A549 (cell line): Measurements from ENCODE around the gene MRPL58. TPM values are rescaled to one million over a fixed set of nuclear protein-coding genes. Genes with fewer than 3 reads are reported as not detected.

Experiments
- ATAC-seq, 2 experiments: fragments of 200-7000 bp in 1 of 2; fragments of >200 bp in 1 of 2; cut with Nextera tagmentation in 1 of 2; cut with Tn5 transposase in 1 of 2; 3 replicates each; pipeline versions ENCODE4 v1.8.0 to v1.9.1; 2018 to 2020; ENCODE audit warnings: mild to moderate bottlenecking in 1 of 2, moderate library complexity in 1 of 2
- CTCF ChIA-PET: fragments of 300-600 bp; sonication (Branson Sonifier 250); formaldehyde crosslinking; extraction: SDS; loops from one replicate; lab custom pipeline; 2021; ENCODE audit warnings: antibody characterized with exemption, inconsistent platforms; lab: Yijun Ruan, JAX
- POLR2A ChIA-PET: fragments of 350-600 bp; formaldehyde crosslinking; extraction: SDS; loops from one replicate; lab custom pipeline; 2021; ENCODE audit warnings: antibody characterized with exemption, inconsistent platforms; lab: Yijun Ruan, JAX
- DNase-seq, 2 experiments: peaks; one replicate each; pipeline versions ENCODE4 v3.0.0 to v3.0.0-alpha.2; 2011 to 2016; ENCODE audit warnings: low read depth in 1 of 2, low spot score in 1 of 2
- FAIRE-seq: peaks from 2 replicates; lab custom pipeline; 2011; peaks lifted over from hg19 to GRCh38; lab: Jason Lieb, UNC
- H3K27ac ChIP-seq, 2 experiments: fragments of >200 bp; sonication (Bioruptor Twin); formaldehyde crosslinking; 3 replicates each; pipeline ENCODE4 v1.5.1; 2016 to 2017
- H3K4me1 ChIP-seq: fragments of >200 bp; sonication (Bioruptor Twin); formaldehyde crosslinking; 3 replicates; pipeline ENCODE4 v1.6.1; 2016
- H3K4me2 ChIP-seq: fragments of >200 bp; sonication (Bioruptor Twin); formaldehyde crosslinking; 3 replicates; pipeline ENCODE4 v1.6.1; 2016
- H3K4me3 ChIP-seq: fragments of >200 bp; sonication (Bioruptor Twin); formaldehyde crosslinking; 3 replicates; pipeline ENCODE4 v1.5.1; 2016
- H3K9me3 ChIP-seq: fragments of >200 bp; sonication (Bioruptor Twin); formaldehyde crosslinking; 3 replicates; pipeline ENCODE4 v1.6.1; 2016
- CBX2 ChIP-seq: fragments of 200-600 bp; sonication (generic); IDR thresholded peaks from 2 replicates; pipeline ENCODE4 v1.6.1; 2016; ENCODE audit warnings: low read depth, mild to moderate bottlenecking, borderline replicate concordance
- CHD2 ChIP-seq: fragments of 150-350 bp; IDR thresholded peaks from 2 replicates; pipeline ENCODE4 v1.6.1; 2014; ENCODE audit warnings: low read length; ENCODE audit not compliant: partially characterized antibody
- CHD4 ChIP-seq: fragments of 200-600 bp; sonication (generic); IDR thresholded peaks from 2 replicates; pipeline ENCODE4 v1.6.1; 2016; ENCODE audit warnings: antibody characterized with exemption, mild to moderate bottlenecking, borderline replicate concordance
- HEYL ChIP-seq: fragments of 250-450 bp; sonication (Bioruptor Pico); IDR thresholded peaks from 2 replicates; pipeline ENCODE4 v1.8.0; 2021; ENCODE audit warnings: mild to moderate bottlenecking, moderate library complexity
- HOXB5 ChIP-seq: fragments of 250-450 bp; sonication (Bioruptor Pico); IDR thresholded peaks from 2 replicates; pipeline ENCODE4 v1.5.0; 2020; ENCODE audit warnings: mild to moderate bottlenecking, moderate library complexity
- JUN ChIP-seq, 2 experiments: fragments of >200 bp; sonication (Bioruptor Twin); formaldehyde crosslinking; IDR thresholded peaks; 2 replicates in 1 of 2; 3 replicates in 1 of 2; pipeline ENCODE4 v1.6.1; 2016 to 2017
- KDM5A ChIP-seq: fragments of 200-600 bp; sonication (generic); IDR thresholded peaks from 2 replicates; pipeline ENCODE4 v1.6.1; 2016; ENCODE audit warnings: antibody characterized with exemption, mild to moderate bottlenecking
- MAZ ChIP-seq: fragments of 150-350 bp; IDR thresholded peaks from 2 replicates; pipeline ENCODE4 v1.6.1; 2014; ENCODE audit warnings: antibody characterized with exemption, low read depth, low read length, borderline replicate concordance
- NPAS2 ChIP-seq: fragments of 250-450 bp; sonication (Bioruptor Pico); IDR thresholded peaks from 2 replicates; pipeline ENCODE4 v1.8.0; 2022; ENCODE audit warnings: mild to moderate bottlenecking, moderate library complexity, borderline replicate concordance
- NR3C1 ChIP-seq: fragments of >200 bp; sonication (Bioruptor Twin); formaldehyde crosslinking; IDR thresholded peaks from 3 replicates; pipeline ENCODE4 v1.6.1; 2017
- PHF8 ChIP-seq: fragments of 200-600 bp; sonication (generic); IDR thresholded peaks from 2 replicates; pipeline ENCODE4 v1.6.1; 2016; ENCODE audit warnings: low read depth, mild to moderate bottlenecking, antibody characterized with exemption, moderate library complexity, borderline replicate concordance
- POLR2AphosphoS2 ChIP-seq: conservative IDR thresholded peaks from 2 replicates; pipeline ENCODE4 v1.6.1; 2012; ENCODE audit warnings: low read length, improper control_type of control experiment, inconsistent platforms
- RAD21 ChIP-seq, 2 experiments: fragments of >200 bp in 1 of 2; sonication (Bioruptor Twin) in 1 of 2; formaldehyde crosslinking in 1 of 2; IDR thresholded peaks in 1 of 2; conservative IDR thresholded peaks in 1 of 2; 2 replicates in 1 of 2; 3 replicates in 1 of 2; pipeline ENCODE4 v1.6.1; 2012 to 2018; ENCODE audit warnings: inconsistent platforms in 1 of 2
- RFX5 ChIP-seq: fragments of 450-650 bp; IDR thresholded peaks from 2 replicates; pipeline ENCODE4 v1.7.1; 2014; ENCODE audit warnings: antibody characterized with exemption, mild to moderate bottlenecking, moderate library complexity
- SREBF2 ChIP-seq: fragments of 450-650 bp; IDR thresholded peaks from 2 replicates; pipeline ENCODE4 v1.6.1; 2014; ENCODE audit warnings: mild to moderate bottlenecking, moderate library complexity
- TP53 ChIP-seq: fragments of 250-450 bp; sonication (Bioruptor Pico); IDR thresholded peaks from 2 replicates; pipeline ENCODE4 v1.5.0; 2021; ENCODE audit warnings: mild to moderate bottlenecking, moderate library complexity
- ZC3H11A ChIP-seq: fragments of 450-650 bp; IDR thresholded peaks from 2 replicates; pipeline ENCODE4 v1.6.1; 2014; ENCODE audit warnings: antibody characterized with exemption, mild to moderate bottlenecking
- WGBS: methylation state at CpG from one replicate; pipeline ENCODE4 v1.1.6; 2017; ENCODE audit errors: missing lambda C conversion rate; 5-methylcytosine and 5-hydroxymethylcytosine counted together
- polyA plus RNA-seq, 4 experiments: library from polyadenylated mRNA; depleted of rRNA in 3 of 4; stranded (reverse); fragments of >200 nt; fragmentation: RNase III in 1 of 4; extraction: RNeasy Plus Mini Kit Qiagen cat#74134 plus additional on column Dnase treatment in 1 of 4; gene quantifications; 2 replicates in 3 of 4; 3 replicates in 1 of 4; pipeline ENCODE4 v1.2.3, GENCODE V29; 2011 to 2017
- TF ChIP-seq, protein P1 (sequence below): fragments of >200 bp; sonication (Bioruptor Twin); formaldehyde crosslinking; IDR thresholded peaks from 3 replicates; pipeline ENCODE4 v1.5.1; 2016
- TF ChIP-seq, protein P2 (sequence below): IDR thresholded peaks from 2 replicates; pipeline ENCODE4 v1.6.1; 2012; ENCODE audit warnings: low read depth, borderline replicate concordance
- TF ChIP-seq, protein P3 (sequence below): fragments of 150-350 bp; IDR thresholded peaks from 2 replicates; pipeline ENCODE4 v1.6.1; 2014; ENCODE audit warnings: low read depth, mild to moderate bottlenecking, low read length
- TF ChIP-seq, protein P4 (sequence below): IDR thresholded peaks from 2 replicates; pipeline ENCODE4 v1.6.1; 2012
- TF ChIP-seq, protein P5 (sequence below): fragments of 200-600 bp; sonication (generic); IDR thresholded peaks from 2 replicates; pipeline ENCODE4 v1.6.1; 2016; ENCODE audit warnings: antibody characterized with exemption, mild to moderate bottlenecking, moderate library complexity

Gene MRPL58
- polyA plus RNA-seq, 2 of the 4 experiments (the other 2 are of a cell fraction) = 89.4 to 127 TPM

DNA sequence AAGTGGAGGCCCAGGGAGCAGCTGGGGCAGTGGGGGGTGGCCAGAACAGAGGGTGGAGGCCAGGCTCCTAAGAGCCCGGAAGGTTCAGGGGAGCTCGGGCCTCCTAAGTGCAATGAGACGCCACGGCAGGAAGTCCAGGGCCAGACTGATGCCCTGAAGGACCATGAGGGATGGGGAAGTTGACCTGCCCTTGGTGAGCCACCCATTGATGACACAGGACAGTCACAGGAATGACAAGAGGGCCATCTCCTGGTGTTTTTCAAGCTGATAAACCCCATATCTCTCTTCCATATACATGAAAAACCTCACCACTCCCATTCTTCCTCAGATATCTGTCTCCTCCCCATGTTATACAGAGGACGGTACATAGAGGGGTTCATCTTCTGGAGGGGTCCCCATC is 5.8 kb upstream of the MRPL58 start:
- peak in 1 of 2 experiments; percentile 38 for DNase-seq
- H3K4me3 ChIP-seq = no peak overlapping the region
- H3K27ac ChIP-seq = no peak overlapping the region
- no peak for FAIRE-seq
- peak in 1 of 2 experiments; percentile 26; a peak in 2 of 6 replicates for ATAC-seq
- WGBS = 88% methylated on average over 5 of the region's 5 CpGs
- ChIA-PET POLR2A (no interaction called here), CTCF (interaction anchor here (0.7 to 19.2 kb wide), 11 partner anchors 11 to 215 kb away, joined by 3 to 404 read pairs (median 6); partner anchors contain the start of genes CDR2L, HID1 and OTOP2)
- TF ChIP-seq RFX5 = no peak
- TF ChIP-seq JUN (IDR thresholded peaks at IDR 0.05) = no peak
- TF ChIP-seq, protein P1, sequence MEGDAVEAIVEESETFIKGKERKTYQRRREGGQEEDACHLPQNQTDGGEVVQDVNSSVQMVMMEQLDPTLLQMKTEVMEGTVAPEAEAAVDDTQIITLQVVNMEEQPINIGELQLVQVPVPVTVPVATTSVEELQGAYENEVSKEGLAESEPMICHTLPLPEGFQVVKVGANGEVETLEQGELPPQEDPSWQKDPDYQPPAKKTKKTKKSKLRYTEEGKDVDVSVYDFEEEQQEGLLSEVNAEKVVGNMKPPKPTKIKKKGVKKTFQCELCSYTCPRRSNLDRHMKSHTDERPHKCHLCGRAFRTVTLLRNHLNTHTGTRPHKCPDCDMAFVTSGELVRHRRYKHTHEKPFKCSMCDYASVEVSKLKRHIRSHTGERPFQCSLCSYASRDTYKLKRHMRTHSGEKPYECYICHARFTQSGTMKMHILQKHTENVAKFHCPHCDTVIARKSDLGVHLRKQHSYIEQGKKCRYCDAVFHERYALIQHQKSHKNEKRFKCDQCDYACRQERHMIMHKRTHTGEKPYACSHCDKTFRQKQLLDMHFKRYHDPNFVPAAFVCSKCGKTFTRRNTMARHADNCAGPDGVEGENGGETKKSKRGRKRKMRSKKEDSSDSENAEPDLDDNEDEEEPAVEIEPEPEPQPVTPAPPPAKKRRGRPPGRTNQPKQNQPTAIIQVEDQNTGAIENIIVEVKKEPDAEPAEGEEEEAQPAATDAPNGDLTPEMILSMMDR = 0 out of 3 replicates have a peak, but pooled peaks have one; percentile 13
- peak; percentile 33 to 57; a peak in 4 of 5 replicates for TF ChIP-seq RAD21 (conservative IDR thresholded peaks at IDR 0.05 in 1 of 2, IDR thresholded peaks at IDR 0.05 in 1 of 2)
- H3K4me2 ChIP-seq = no peak overlapping the region
- peaks cover 5% of the 10 kb centered on the region for H3K4me1 ChIP-seq
- no peaks in the 10 kb centered on the region for H3K9me3 ChIP-seq

DNA sequence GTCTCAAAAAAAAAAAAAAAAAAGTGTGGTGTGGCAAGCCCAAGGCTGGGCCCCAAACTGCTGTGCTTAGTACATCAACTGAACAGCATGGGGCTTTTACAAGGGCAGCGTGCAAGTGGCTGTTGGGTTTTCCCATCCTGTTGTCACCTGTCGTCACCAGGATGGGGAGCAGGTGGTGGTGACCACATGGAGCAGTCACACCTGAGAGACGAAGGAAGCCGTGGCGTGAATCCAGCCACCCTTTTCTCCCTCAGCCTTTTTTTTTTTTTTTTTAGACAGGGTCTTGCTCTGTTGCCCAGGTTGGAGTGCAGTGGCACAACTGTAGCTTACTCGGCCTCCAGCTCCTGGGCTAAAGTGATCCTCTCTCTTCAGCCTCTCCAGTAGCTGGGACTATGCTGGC is 4.1 kb upstream of the MRPL58 start:
- ChIA-PET POLR2A (interaction anchor here (0.6 to 0.9 kb wide), 2 partner anchors 47 to 51 kb away, joined by 3 to 4 read pairs; no protein-coding TSS in a partner anchor), CTCF (interaction anchor here (1.2 to 19.2 kb wide), 6 partner anchors 10 to 226 kb away, joined by 6 to 404 read pairs (median 7); partner anchors contain the start of genes CDR2L, HID1 and OTOP2)
- no peak for TF ChIP-seq ZC3H11A
- TF ChIP-seq SREBF2 = no peak
- TF ChIP-seq, protein P2, sequence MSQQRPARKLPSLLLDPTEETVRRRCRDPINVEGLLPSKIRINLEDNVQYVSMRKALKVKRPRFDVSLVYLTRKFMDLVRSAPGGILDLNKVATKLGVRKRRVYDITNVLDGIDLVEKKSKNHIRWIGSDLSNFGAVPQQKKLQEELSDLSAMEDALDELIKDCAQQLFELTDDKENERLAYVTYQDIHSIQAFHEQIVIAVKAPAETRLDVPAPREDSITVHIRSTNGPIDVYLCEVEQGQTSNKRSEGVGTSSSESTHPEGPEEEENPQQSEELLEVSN = no peak
- TF ChIP-seq JUN (IDR thresholded peaks at IDR 0.05) = no peak
- TF ChIP-seq POLR2AphosphoS2 = no peak
- TF ChIP-seq, protein P3, sequence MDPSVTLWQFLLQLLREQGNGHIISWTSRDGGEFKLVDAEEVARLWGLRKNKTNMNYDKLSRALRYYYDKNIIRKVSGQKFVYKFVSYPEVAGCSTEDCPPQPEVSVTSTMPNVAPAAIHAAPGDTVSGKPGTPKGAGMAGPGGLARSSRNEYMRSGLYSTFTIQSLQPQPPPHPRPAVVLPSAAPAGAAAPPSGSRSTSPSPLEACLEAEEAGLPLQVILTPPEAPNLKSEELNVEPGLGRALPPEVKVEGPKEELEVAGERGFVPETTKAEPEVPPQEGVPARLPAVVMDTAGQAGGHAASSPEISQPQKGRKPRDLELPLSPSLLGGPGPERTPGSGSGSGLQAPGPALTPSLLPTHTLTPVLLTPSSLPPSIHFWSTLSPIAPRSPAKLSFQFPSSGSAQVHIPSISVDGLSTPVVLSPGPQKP = no peak
- no peak for TF ChIP-seq NR3C1
- TF ChIP-seq KDM5A = no peak
- TF ChIP-seq CBX2 = no peak
- TF ChIP-seq HOXB5 (CRISPR knock-in tag) = no peak
- TF ChIP-seq TP53 = no peak
- TF ChIP-seq, protein P4, sequence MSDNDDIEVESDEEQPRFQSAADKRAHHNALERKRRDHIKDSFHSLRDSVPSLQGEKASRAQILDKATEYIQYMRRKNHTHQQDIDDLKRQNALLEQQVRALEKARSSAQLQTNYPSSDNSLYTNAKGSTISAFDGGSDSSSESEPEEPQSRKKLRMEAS = no peak
- TF ChIP-seq CHD4 = no peak
- TF ChIP-seq RAD21 (conservative IDR thresholded peaks at IDR 0.05 in 1 of 2, IDR thresholded peaks at IDR 0.05 in 1 of 2) = no peak
- TF ChIP-seq HEYL = no peak
- TF ChIP-seq, protein P5, sequence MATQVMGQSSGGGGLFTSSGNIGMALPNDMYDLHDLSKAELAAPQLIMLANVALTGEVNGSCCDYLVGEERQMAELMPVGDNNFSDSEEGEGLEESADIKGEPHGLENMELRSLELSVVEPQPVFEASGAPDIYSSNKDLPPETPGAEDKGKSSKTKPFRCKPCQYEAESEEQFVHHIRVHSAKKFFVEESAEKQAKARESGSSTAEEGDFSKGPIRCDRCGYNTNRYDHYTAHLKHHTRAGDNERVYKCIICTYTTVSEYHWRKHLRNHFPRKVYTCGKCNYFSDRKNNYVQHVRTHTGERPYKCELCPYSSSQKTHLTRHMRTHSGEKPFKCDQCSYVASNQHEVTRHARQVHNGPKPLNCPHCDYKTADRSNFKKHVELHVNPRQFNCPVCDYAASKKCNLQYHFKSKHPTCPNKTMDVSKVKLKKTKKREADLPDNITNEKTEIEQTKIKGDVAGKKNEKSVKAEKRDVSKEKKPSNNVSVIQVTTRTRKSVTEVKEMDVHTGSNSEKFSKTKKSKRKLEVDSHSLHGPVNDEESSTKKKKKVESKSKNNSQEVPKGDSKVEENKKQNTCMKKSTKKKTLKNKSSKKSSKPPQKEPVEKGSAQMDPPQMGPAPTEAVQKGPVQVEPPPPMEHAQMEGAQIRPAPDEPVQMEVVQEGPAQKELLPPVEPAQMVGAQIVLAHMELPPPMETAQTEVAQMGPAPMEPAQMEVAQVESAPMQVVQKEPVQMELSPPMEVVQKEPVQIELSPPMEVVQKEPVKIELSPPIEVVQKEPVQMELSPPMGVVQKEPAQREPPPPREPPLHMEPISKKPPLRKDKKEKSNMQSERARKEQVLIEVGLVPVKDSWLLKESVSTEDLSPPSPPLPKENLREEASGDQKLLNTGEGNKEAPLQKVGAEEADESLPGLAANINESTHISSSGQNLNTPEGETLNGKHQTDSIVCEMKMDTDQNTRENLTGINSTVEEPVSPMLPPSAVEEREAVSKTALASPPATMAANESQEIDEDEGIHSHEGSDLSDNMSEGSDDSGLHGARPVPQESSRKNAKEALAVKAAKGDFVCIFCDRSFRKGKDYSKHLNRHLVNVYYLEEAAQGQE = no peak
- TF ChIP-seq NPAS2 = no peak
- TF ChIP-seq MAZ = no peak
- no peak for TF ChIP-seq PHF8
- TF ChIP-seq CHD2 = no peak
- peaks cover 10% of the 10 kb centered on the region for H3K4me1 ChIP-seq
- no peak overlapping the region for H3K4me2 ChIP-seq
- no peaks in the 10 kb centered on the region for H3K9me3 ChIP-seq
- 92% methylated on average over 6 of the region's 6 CpGs for WGBS
- no peak for FAIRE-seq
- no peak overlapping the region for H3K4me3 ChIP-seq
- no peak for DNase-seq
- ATAC-seq = no peak
- H3K27ac ChIP-seq = no peak overlapping the region
